Measurements from ENCODE around the gene PLXNA4. TPM values are rescaled to one million over a fixed set of nuclear protein-coding genes. Genes with fewer than 3 reads are reported as not detected.
"Not testable (repeated sequence)": the region's sequence is repeated elsewhere in the genome, so short reads cannot be mapped to it uniquely, and the experiment has no call there.

PLXNA4 gene
- total RNA-seq, 2 donors from 2014 or later, result 9.5 to 18.0 TPM

DNA sequence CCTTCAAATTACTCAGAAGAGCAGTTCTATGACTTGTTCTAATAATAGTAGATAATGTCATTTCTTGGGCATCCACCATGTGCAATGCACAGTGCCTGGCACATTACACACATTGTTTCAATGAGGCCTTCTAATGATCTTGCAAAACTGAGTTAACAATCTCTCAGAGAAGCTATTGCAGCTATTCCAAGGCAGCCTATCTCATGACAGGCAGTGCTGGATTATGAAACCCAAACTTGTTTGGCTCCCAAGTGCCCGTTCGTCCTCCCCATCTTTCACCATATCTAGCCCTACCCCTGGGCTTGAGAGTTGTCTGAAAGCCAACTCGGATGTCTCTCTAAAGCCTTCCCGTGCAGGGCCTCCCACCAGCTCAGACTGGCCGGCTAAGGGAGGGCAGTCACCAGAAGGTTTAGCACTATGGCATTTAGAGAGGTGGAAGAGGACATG, 405.1 kb downstream of the PLXNA4 start:
- no peak for DNase-seq (ENCODE audit: low spot score)
- Histone ChIP-seq H3K4me1 (no peaks in the 10 kb centered on the region), H3K27me3 (no peaks in the 10 kb centered on the region), H3K9me3 (no peaks in the 10 kb centered on the region), H3K36me3 (no peaks in the 10 kb centered on the region), H3K4me3 (no peak overlapping the region), H3K27ac (no peak overlapping the region)
- TF ChIP-seq, protein P1, sequence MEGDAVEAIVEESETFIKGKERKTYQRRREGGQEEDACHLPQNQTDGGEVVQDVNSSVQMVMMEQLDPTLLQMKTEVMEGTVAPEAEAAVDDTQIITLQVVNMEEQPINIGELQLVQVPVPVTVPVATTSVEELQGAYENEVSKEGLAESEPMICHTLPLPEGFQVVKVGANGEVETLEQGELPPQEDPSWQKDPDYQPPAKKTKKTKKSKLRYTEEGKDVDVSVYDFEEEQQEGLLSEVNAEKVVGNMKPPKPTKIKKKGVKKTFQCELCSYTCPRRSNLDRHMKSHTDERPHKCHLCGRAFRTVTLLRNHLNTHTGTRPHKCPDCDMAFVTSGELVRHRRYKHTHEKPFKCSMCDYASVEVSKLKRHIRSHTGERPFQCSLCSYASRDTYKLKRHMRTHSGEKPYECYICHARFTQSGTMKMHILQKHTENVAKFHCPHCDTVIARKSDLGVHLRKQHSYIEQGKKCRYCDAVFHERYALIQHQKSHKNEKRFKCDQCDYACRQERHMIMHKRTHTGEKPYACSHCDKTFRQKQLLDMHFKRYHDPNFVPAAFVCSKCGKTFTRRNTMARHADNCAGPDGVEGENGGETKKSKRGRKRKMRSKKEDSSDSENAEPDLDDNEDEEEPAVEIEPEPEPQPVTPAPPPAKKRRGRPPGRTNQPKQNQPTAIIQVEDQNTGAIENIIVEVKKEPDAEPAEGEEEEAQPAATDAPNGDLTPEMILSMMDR (IDR thresholded peaks at IDR 0.05), result no peak

DNA sequence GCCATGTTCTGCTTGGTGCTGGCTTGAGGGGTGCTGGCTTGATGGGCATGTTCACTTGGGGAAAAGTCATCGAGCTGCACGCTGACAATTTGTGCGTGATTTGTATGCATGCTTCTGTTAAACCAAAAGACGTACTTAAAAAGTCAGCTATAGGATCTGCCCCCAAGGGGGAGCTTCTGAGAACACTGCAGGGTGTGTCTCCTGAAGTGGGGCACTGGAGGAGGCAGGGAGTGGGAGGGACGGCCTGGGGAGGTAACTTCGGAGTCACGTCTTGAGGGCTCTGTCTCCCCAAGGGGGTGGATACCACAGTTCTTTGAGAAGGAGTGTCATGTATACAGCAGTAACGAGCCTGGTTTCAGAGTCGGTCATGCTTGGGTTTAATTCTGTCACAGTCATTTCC, 406.5 kb downstream of the PLXNA4 start:
- DNase-seq (ENCODE audit: low spot score), result no peak
- H3K27me3 ChIP-seq, result no peaks in the 10 kb centered on the region

DNA sequence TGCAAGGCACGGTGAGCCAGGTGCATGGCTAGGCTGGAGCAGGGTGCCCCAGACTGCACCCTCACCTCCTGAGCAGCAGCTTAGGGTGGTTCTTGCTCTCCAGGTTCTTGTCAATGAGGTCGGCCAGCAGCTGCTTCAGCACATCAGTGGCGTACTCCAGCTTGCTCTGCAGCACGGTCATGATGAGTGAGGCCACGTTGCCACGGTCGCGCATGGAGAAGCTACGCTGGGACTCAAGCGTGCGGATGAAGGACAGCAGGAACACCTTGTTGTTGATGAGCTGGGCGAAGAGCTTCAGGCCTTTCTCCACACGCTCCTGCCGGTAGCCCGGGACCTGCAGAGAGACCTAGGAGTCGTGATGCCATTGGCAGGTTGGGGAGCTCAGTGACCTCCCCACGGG, 408.0 kb downstream of the PLXNA4 start:
- Histone ChIP-seq H3K4me1 (no peaks in the 10 kb centered on the region), H3K4me3 (no peak overlapping the region), H3K36me3 (no peaks in the 10 kb centered on the region), H3K9me3 (no peaks in the 10 kb centered on the region), H3K27me3 (no peaks in the 10 kb centered on the region), H3K27ac (no peak overlapping the region)
- no peak for DNase-seq (ENCODE audit: low spot score)
- TF ChIP-seq, protein P1 (IDR thresholded peaks at IDR 0.05), result no peak

More for the DNA sequence above, 406.5 kb downstream of the PLXNA4 start:
- no peaks in the 10 kb centered on the region for H3K9me3 ChIP-seq
- H3K27ac ChIP-seq, result no peak overlapping the region
- H3K4me1 ChIP-seq, result no peaks in the 10 kb centered on the region
- H3K4me3 ChIP-seq, result no peak overlapping the region
- no peaks in the 10 kb centered on the region for H3K36me3 ChIP-seq
- TF ChIP-seq, protein P1 (IDR thresholded peaks at IDR 0.05), result no peak

DNA sequence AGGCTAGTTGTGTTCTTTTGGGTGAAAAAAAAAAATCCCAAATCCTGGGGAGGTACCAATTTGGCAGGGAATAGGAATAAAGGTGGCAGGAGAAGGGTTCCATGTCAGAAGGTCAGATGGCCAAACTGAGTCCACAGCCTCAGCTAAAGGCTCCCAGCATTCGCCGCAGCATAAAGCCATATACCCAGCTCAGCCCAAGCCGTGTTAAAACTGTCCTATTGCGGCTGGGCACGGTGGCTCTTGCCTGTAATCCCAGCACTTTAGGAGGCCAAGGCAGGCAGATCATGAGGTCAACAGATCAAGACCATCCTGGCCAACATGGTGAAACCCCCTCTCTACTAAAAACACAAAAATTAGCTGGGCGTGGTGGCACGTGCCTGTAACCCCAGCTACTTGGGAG, 410.6 kb downstream of the PLXNA4 start:
- not testable (repeated sequence) for H3K4me3 ChIP-seq; H3K9me3 ChIP-seq; DNase-seq (ENCODE audit: low spot score); H3K36me3 ChIP-seq; H3K27me3 ChIP-seq; H3K27ac ChIP-seq
- H3K4me1 ChIP-seq, result peaks cover 0 to 13% of the 10 kb centered on the region in 2 donors

DNA sequence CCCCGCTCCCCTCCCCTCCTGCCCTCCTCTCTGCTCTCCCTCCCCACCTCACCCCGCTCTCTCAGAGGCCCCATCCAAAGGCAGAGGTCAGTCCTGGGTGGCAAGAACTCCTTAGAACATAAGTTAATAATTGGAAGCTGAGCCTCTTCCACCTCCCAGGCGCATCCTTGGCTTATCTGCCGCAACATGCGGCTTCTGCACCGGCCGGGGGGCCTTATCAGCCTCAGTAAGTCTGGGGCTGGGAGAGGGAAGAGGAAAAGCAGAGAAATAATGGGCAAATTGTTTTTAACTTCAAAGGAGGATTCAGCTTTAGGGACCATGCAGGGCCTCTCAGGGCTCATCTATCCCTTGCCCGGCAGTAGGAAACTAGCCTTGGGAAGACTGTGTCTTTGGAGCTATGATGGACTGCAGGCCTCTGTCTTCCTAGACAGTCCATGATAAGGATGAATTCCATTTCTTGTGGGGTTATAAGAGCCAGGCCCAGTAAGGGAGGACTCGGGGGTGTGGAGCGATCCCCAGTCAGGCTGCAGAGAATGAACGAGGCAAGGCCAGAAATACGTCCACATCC, 411.6 kb downstream of the PLXNA4 start:
- no peak for DNase-seq (ENCODE audit: low spot score)
- H3K36me3 ChIP-seq, result no peaks in the 10 kb centered on the region
- no peaks in the 10 kb centered on the region for H3K27me3 ChIP-seq
- no peak overlapping the region for H3K4me3 ChIP-seq
- peaks cover 0 to 15% of the 10 kb centered on the region in 2 donors for H3K4me1 ChIP-seq
- no peaks in the 10 kb centered on the region for H3K9me3 ChIP-seq
- H3K27ac ChIP-seq, result no peak overlapping the region
- TF ChIP-seq, protein P1 (IDR thresholded peaks at IDR 0.05), result no peak

DNA sequence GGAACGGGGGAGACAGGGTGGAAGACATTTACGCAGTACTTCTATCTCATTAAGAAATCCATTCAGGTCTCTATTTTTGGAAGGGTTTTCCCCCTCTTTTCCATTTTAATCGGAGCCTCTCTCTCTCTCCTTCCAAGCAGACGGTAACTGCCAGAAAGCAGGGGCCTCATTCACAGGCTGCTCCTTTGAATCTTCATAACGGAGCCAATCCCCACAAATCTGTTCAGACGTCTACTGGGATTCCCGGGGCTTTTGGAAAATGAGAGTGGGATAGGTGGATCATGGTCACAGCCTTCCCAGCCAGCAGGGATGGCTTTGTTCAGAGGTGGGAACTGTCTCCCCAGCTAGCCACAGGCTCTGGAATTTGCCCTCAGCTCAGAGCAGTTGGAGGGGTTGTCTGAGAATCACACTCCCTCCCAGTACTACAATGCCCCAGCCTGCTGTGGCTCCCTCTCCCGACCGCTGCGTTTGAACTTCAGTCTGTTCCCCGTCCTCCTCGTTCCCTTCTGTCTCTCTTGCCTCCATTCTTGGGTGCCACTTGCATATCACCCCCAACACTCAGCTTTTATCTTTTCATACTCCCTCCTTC, 413.6 kb downstream of the PLXNA4 start:
- TF ChIP-seq, protein P1 (IDR thresholded peaks at IDR 0.05), result no peak
- peaks cover 4% of the 10 kb centered on the region for H3K36me3 ChIP-seq
- no peak overlapping the region for H3K27ac ChIP-seq
- no peak for DNase-seq (ENCODE audit: low spot score)
- H3K4me1 ChIP-seq, result peaks cover 0 to 15% of the 10 kb centered on the region in 2 donors
- H3K9me3 ChIP-seq, result no peaks in the 10 kb centered on the region
- no peak overlapping the region for H3K4me3 ChIP-seq
- no peaks in the 10 kb centered on the region for H3K27me3 ChIP-seq

Data from right atrium auricular region (tissue), 2 donors.